ENCODE measurements around the gene LPIN2.

Gene LPIN2

GRCh38 chr18:2978661-2979106, 34.3 kb downstream of the LPIN2 start:
- Histone ChIP-seq H3K4me1 (ENCODE audit: insufficient read depth, low read length, severe bottlenecking) (peaks cover 30% of the 10 kb centered on the region), H3K27me3 (ENCODE audit: insufficient read depth, low read length) (no peaks in the 10 kb centered on the region), H3K27ac (ENCODE audit: low read depth, low read length, poor library complexity, severe bottlenecking) (no peak overlapping the region), H3K9ac (ENCODE audit: low read length) (no peak overlapping the region), H3K9me3 (ENCODE audit: low read length) (no peaks in the 10 kb centered on the region), H3K36me3 (ENCODE audit: insufficient read depth, low read length) (no peaks in the 10 kb centered on the region), H3K79me2 (ENCODE audit: insufficient read depth, low read length) (no peaks in the 10 kb centered on the region), H2AFZ (ENCODE audit: low read length) (no peak overlapping the region), H3K4me2 (ENCODE audit: low read length) (no peak overlapping the region), H3K4me3 (ENCODE audit: low read depth, low read length, poor library complexity, severe bottlenecking) (no peak overlapping the region), H4K20me1 (ENCODE audit: insufficient read depth, low read length) (no peaks in the 10 kb centered on the region), H3K9me2 (ENCODE audit: low read depth, low read length) (no peaks in the 10 kb centered on the region), H3F3A (ENCODE audit: insufficient read depth, low read length) (no peaks in the 10 kb centered on the region)
- no peak for TF ChIP-seq EZH2 (IDR thresholded peaks at IDR 0.05; ENCODE audit: borderline replicate concordance, low read length)
- TF ChIP-seq, protein P1, sequence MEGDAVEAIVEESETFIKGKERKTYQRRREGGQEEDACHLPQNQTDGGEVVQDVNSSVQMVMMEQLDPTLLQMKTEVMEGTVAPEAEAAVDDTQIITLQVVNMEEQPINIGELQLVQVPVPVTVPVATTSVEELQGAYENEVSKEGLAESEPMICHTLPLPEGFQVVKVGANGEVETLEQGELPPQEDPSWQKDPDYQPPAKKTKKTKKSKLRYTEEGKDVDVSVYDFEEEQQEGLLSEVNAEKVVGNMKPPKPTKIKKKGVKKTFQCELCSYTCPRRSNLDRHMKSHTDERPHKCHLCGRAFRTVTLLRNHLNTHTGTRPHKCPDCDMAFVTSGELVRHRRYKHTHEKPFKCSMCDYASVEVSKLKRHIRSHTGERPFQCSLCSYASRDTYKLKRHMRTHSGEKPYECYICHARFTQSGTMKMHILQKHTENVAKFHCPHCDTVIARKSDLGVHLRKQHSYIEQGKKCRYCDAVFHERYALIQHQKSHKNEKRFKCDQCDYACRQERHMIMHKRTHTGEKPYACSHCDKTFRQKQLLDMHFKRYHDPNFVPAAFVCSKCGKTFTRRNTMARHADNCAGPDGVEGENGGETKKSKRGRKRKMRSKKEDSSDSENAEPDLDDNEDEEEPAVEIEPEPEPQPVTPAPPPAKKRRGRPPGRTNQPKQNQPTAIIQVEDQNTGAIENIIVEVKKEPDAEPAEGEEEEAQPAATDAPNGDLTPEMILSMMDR (IDR thresholded peaks at IDR 0.05; ENCODE audit: low read length): no peak

DNA sequence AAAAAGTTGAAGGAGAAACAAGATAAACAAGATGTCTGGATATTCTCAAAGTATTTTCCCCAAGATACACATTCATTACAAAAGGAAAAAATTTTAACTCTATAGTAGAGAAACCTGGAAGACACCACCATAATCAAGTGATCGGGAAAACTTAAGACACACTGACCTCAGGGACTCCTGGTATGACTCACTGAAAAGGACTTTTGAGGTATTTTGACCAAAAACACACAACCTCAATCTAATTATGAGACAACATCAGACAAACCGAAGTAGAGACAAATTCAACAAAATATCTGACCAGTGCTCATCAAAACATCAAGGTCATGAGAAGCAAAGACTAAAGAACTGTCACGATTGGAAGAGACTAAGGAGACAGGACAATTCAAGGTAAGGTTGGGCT, 34.7 kb downstream of the LPIN2 start:
- H3K4me2 ChIP-seq (ENCODE audit: low read length): no peak overlapping the region
- no peaks in the 10 kb centered on the region for H3K9me2 ChIP-seq (ENCODE audit: low read depth, low read length)
- H3K9ac ChIP-seq (ENCODE audit: low read length): no peak overlapping the region
- no peaks in the 10 kb centered on the region for H3K27me3 ChIP-seq (ENCODE audit: insufficient read depth, low read length)
- no peaks in the 10 kb centered on the region for H3K9me3 ChIP-seq (ENCODE audit: low read length)
- no peaks in the 10 kb centered on the region for H4K20me1 ChIP-seq (ENCODE audit: insufficient read depth, low read length)
- H3F3A ChIP-seq (ENCODE audit: insufficient read depth, low read length): no peaks in the 10 kb centered on the region
- no peak overlapping the region for H3K27ac ChIP-seq (ENCODE audit: low read depth, low read length, poor library complexity, severe bottlenecking)
- H3K36me3 ChIP-seq (ENCODE audit: insufficient read depth, low read length): no peaks in the 10 kb centered on the region
- H2AFZ ChIP-seq (ENCODE audit: low read length): no peak overlapping the region
- TF ChIP-seq EZH2 (IDR thresholded peaks at IDR 0.05; ENCODE audit: borderline replicate concordance, low read length): no peak
- TF ChIP-seq, protein P1 (IDR thresholded peaks at IDR 0.05; ENCODE audit: low read length): no peak
- no peaks in the 10 kb centered on the region for H3K79me2 ChIP-seq (ENCODE audit: insufficient read depth, low read length)
- peaks cover 30% of the 10 kb centered on the region for H3K4me1 ChIP-seq (ENCODE audit: insufficient read depth, low read length, severe bottlenecking)
- no peak overlapping the region for H3K4me3 ChIP-seq (ENCODE audit: low read depth, low read length, poor library complexity, severe bottlenecking)

- no peaks in the 10 kb centered on the region for H3K9me2 ChIP-seq (ENCODE audit: low read depth, low read length)
- H4K20me1 ChIP-seq (ENCODE audit: insufficient read depth, low read length): no peaks in the 10 kb centered on the region
- H3K9me3 ChIP-seq (ENCODE audit: low read length): no peaks in the 10 kb centered on the region
- no peaks in the 10 kb centered on the region for H3K27me3 ChIP-seq (ENCODE audit: insufficient read depth, low read length)
- no peak overlapping the region for H3K27ac ChIP-seq (ENCODE audit: low read depth, low read length, poor library complexity, severe bottlenecking)
- H3K9ac ChIP-seq (ENCODE audit: low read length): no peak overlapping the region
- no peaks in the 10 kb centered on the region for H3K79me2 ChIP-seq (ENCODE audit: insufficient read depth, low read length)
- H3K4me1 ChIP-seq (ENCODE audit: insufficient read depth, low read length, severe bottlenecking): peaks cover 37% of the 10 kb centered on the region
- no peaks in the 10 kb centered on the region for H3F3A ChIP-seq (ENCODE audit: insufficient read depth, low read length)
- no peak overlapping the region for H3K4me2 ChIP-seq (ENCODE audit: low read length)
- no peak overlapping the region for H3K4me3 ChIP-seq (ENCODE audit: low read depth, low read length, poor library complexity, severe bottlenecking)
- no peak overlapping the region for H2AFZ ChIP-seq (ENCODE audit: low read length)
- no peaks in the 10 kb centered on the region for H3K36me3 ChIP-seq (ENCODE audit: insufficient read depth, low read length)
- TF ChIP-seq, protein P1 (IDR thresholded peaks at IDR 0.05; ENCODE audit: low read length): no peak
- TF ChIP-seq EZH2 (IDR thresholded peaks at IDR 0.05; ENCODE audit: borderline replicate concordance, low read length): no peak
Observed at GRCh38 chr18:2976218-2977132, 36.5 kb downstream of the LPIN2 start.

Measured in OCI-LY1 (cell line).